ENCODE data around the gene KATNIP.

Gene KATNIP

GRCh38 chr16:27583634-27584033 lies 33.7 kb downstream of the KATNIP start:
- no peak overlapping the region for H3K18ac ChIP-seq (ENCODE audit: low read depth in 1 of 2, low read length in 2 of 2)
- no peak overlapping the region for H4K8ac ChIP-seq (ENCODE audit: low read length)
- 94% methylated on average over 1 of the region's 1 CpG for WGBS
- no peak overlapping the region for H4K91ac ChIP-seq (ENCODE audit: low read length)
- no peak overlapping the region for H2AK5ac ChIP-seq (ENCODE audit: low read length, severe bottlenecking)
- no peak overlapping the region for H3K9ac ChIP-seq (ENCODE audit: low read length)
- no peak overlapping the region for H2BK12ac ChIP-seq (ENCODE audit: low read length in 2 of 2)
- H3K14ac ChIP-seq (ENCODE audit: low read length in 2 of 2) = no peak overlapping the region
- H3K9me3 ChIP-seq (ENCODE audit: control insufficient read depth, low read length) = peaks cover 6% of the 10 kb centered on the region
- H3K4me2 ChIP-seq (ENCODE audit: low read length, poor library complexity, severe bottlenecking) = no peak overlapping the region
- no peak overlapping the region for H3K4ac ChIP-seq (ENCODE audit: low read depth in 1 of 2, low read length in 2 of 2)
- H3K23ac ChIP-seq (ENCODE audit: low read length in 2 of 2) = no peak overlapping the region
- H3K4me3 ChIP-seq (ENCODE audit: insufficient read depth in 1 of 2, low read depth in 1 of 2, low read length in 2 of 2) = no peak overlapping the region
- H2BK15ac ChIP-seq (ENCODE audit: low read depth, poor library complexity, severe bottlenecking) = no peak overlapping the region
- no peak overlapping the region for H3K27ac ChIP-seq (ENCODE audit: low read length, poor library complexity, severe bottlenecking)
- H2BK120ac ChIP-seq (ENCODE audit: low read depth, low read length) = no peak overlapping the region
- no peak for DNase-seq
- no peak overlapping the region for H2AFZ ChIP-seq (ENCODE audit: low read depth, low read length)
- H3K36me3 ChIP-seq (ENCODE audit: control insufficient read depth in 1 of 2, insufficient read depth in 2 of 2, low read depth in 1 of 2, low read length in 2 of 2) = peaks cover 3 to 25% of the 10 kb centered on the region in 2 experiments
- H3K27me3 ChIP-seq (ENCODE audit: control insufficient read depth in 1 of 2, insufficient read depth in 1 of 2, low read length in 2 of 2) = no peaks in the 10 kb centered on the region
- H3K79me1 ChIP-seq (replicated peaks; ENCODE audit: low read length, poor library complexity, severe bottlenecking) = peaks cover 12% of the 10 kb centered on the region
- H2BK5ac ChIP-seq (ENCODE audit: low read depth, low read length, poor library complexity, severe bottlenecking) = no peak overlapping the region
- peaks cover 11% of the 10 kb centered on the region for H3K4me1 ChIP-seq (ENCODE audit: control insufficient read depth, insufficient read depth, low read depth, low read length)

DNA sequence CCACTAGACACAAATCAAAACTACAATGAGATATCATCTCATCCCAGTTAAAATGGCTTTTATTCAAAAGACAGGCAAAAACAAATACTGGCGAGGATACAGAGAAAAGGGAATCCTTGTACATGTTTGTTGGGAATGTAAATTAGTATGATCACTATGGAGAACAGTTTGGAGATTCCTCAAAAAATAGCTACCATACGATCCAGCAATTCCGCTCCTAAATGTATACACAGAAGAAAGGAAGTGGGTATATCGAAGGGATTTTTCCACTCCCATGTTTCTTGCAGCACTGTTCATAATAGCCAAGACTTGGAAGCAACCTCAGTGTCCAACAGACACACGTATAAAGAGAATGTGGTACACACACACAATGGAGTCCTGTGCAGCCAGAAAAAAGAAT lies 35.3 kb downstream of the KATNIP start:
- no peak overlapping the region for H4K8ac ChIP-seq (ENCODE audit: low read length)
- no peak overlapping the region for H2AK5ac ChIP-seq (ENCODE audit: low read length, severe bottlenecking)
- no peak overlapping the region for H3K4me2 ChIP-seq (ENCODE audit: low read length, poor library complexity, severe bottlenecking)
- no peak overlapping the region for H3K27ac ChIP-seq (ENCODE audit: low read length, poor library complexity, severe bottlenecking)
- no peak overlapping the region for H2BK120ac ChIP-seq (ENCODE audit: low read depth, low read length)
- no peak overlapping the region for H2BK5ac ChIP-seq (ENCODE audit: low read depth, low read length, poor library complexity, severe bottlenecking)
- H2BK12ac ChIP-seq (ENCODE audit: low read length in 2 of 2) = no peak overlapping the region
- H3K36me3 ChIP-seq (ENCODE audit: control insufficient read depth in 1 of 2, insufficient read depth in 2 of 2, low read depth in 1 of 2, low read length in 2 of 2) = peaks cover 3 to 25% of the 10 kb centered on the region in 2 experiments
- no peak overlapping the region for H2BK15ac ChIP-seq (ENCODE audit: low read depth, poor library complexity, severe bottlenecking)
- H4K91ac ChIP-seq (ENCODE audit: low read length) = no peak overlapping the region
- H3K23ac ChIP-seq (ENCODE audit: low read length in 2 of 2) = no peak overlapping the region
- no peak overlapping the region for H3K18ac ChIP-seq (ENCODE audit: low read depth in 1 of 2, low read length in 2 of 2)
- peaks cover 13% of the 10 kb centered on the region for H3K79me1 ChIP-seq (replicated peaks; ENCODE audit: low read length, poor library complexity, severe bottlenecking)
- H3K14ac ChIP-seq (ENCODE audit: low read length in 2 of 2) = no peak overlapping the region
- H3K4me1 ChIP-seq (ENCODE audit: control insufficient read depth, insufficient read depth, low read depth, low read length) = no peaks in the 10 kb centered on the region
- peaks cover 11% of the 10 kb centered on the region for H3K9me3 ChIP-seq (ENCODE audit: control insufficient read depth, low read length)
- 96% methylated on average over 5 of the region's 5 CpGs for WGBS
- H3K4ac ChIP-seq (ENCODE audit: low read depth in 1 of 2, low read length in 2 of 2) = no peak overlapping the region
- no peak for DNase-seq
- H3K4me3 ChIP-seq (ENCODE audit: insufficient read depth in 1 of 2, low read depth in 1 of 2, low read length in 2 of 2) = no peak overlapping the region
- no peak overlapping the region for H2AFZ ChIP-seq (ENCODE audit: low read depth, low read length)
- H3K27me3 ChIP-seq (ENCODE audit: control insufficient read depth in 1 of 2, insufficient read depth in 1 of 2, low read length in 2 of 2) = no peaks in the 10 kb centered on the region
- H3K9ac ChIP-seq (ENCODE audit: low read length) = no peak overlapping the region

DNA sequence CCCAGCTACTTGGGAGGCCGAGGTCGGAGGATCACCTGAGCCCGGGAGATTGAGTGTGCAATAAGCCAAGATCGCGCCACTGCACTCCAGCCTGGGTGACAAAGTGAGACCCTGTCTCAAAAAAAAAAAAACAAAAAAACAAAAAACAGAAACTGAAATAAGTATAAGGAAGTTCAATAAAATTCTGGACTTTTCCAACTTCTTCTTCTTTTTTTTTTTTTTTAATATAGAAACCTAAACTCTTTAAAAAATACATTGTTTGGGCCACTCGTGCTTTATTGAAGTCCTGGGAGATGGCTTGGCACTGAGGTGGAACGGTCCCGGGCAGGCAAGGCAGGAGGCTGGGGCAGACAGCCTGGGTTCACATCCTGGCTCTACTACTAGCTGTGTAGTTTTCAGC lies 36.8 kb downstream of the KATNIP start:
- Histone ChIP-seq H3K4me1 (ENCODE audit: control insufficient read depth, insufficient read depth, low read depth, low read length) (no peaks in the 10 kb centered on the region), H2AK5ac (ENCODE audit: low read length, severe bottlenecking) (no peak overlapping the region), H3K27ac (ENCODE audit: low read length, poor library complexity, severe bottlenecking) (no peak overlapping the region), H3K23ac (ENCODE audit: low read length in 2 of 2) (no peak overlapping the region), H4K8ac (ENCODE audit: low read length) (no peak overlapping the region), H3K9ac (ENCODE audit: low read length) (no peak overlapping the region), H2BK15ac (ENCODE audit: low read depth, poor library complexity, severe bottlenecking) (no peak overlapping the region), H2BK5ac (ENCODE audit: low read depth, low read length, poor library complexity, severe bottlenecking) (no peak overlapping the region), H3K36me3 (ENCODE audit: control insufficient read depth in 1 of 2, insufficient read depth in 2 of 2, low read depth in 1 of 2, low read length in 2 of 2) (peaks cover 3 to 24% of the 10 kb centered on the region in 2 experiments), H3K14ac (ENCODE audit: low read length in 2 of 2) (no peak overlapping the region), H3K9me3 (ENCODE audit: control insufficient read depth, low read length) (peaks cover 11% of the 10 kb centered on the region), H3K4ac (ENCODE audit: low read depth in 1 of 2, low read length in 2 of 2) (no peak overlapping the region), H4K91ac (ENCODE audit: low read length) (no peak overlapping the region), H2AFZ (ENCODE audit: low read depth, low read length) (no peak overlapping the region), H2BK120ac (ENCODE audit: low read depth, low read length) (no peak overlapping the region), H3K79me1 (replicated peaks; ENCODE audit: low read length, poor library complexity, severe bottlenecking) (peaks cover 11% of the 10 kb centered on the region), H2BK12ac (ENCODE audit: low read length in 2 of 2) (no peak overlapping the region), H3K4me3 (ENCODE audit: insufficient read depth in 1 of 2, low read depth in 1 of 2, low read length in 2 of 2) (no peak overlapping the region), H3K4me2 (ENCODE audit: low read length, poor library complexity, severe bottlenecking) (no peak overlapping the region), H3K18ac (ENCODE audit: low read depth in 1 of 2, low read length in 2 of 2) (no peak overlapping the region), H3K27me3 (ENCODE audit: control insufficient read depth in 1 of 2, insufficient read depth in 1 of 2, low read length in 2 of 2) (no peaks in the 10 kb centered on the region)
- 94% methylated on average over 6 of the region's 8 CpGs for whole genome bisulfite sequencing
- DNase-seq = no peak

- H3K4me2 ChIP-seq (ENCODE audit: low read length, poor library complexity, severe bottlenecking) = no peak overlapping the region
- H2AFZ ChIP-seq (ENCODE audit: low read depth, low read length) = no peak overlapping the region
- H3K23ac ChIP-seq (ENCODE audit: low read length in 2 of 2) = no peak overlapping the region
- H3K27ac ChIP-seq (ENCODE audit: low read length, poor library complexity, severe bottlenecking) = no peak overlapping the region
- H2BK15ac ChIP-seq (ENCODE audit: low read depth, poor library complexity, severe bottlenecking) = no peak overlapping the region
- H2AK5ac ChIP-seq (ENCODE audit: low read length, severe bottlenecking) = no peak overlapping the region
- no peak overlapping the region for H3K4ac ChIP-seq (ENCODE audit: low read depth in 1 of 2, low read length in 2 of 2)
- no peak overlapping the region for H4K91ac ChIP-seq (ENCODE audit: low read length)
- no peak overlapping the region for H3K18ac ChIP-seq (ENCODE audit: low read depth in 1 of 2, low read length in 2 of 2)
- peaks cover 11% of the 10 kb centered on the region for H3K9me3 ChIP-seq (ENCODE audit: control insufficient read depth, low read length)
- no peak overlapping the region for H3K4me3 ChIP-seq (ENCODE audit: insufficient read depth in 1 of 2, low read depth in 1 of 2, low read length in 2 of 2)
- no peaks in the 10 kb centered on the region for H3K27me3 ChIP-seq (ENCODE audit: control insufficient read depth in 1 of 2, insufficient read depth in 1 of 2, low read length in 2 of 2)
- H2BK120ac ChIP-seq (ENCODE audit: low read depth, low read length) = no peak overlapping the region
- WGBS = 95% methylated on average over 2 of the region's 3 CpGs
- H3K79me1 ChIP-seq (replicated peaks; ENCODE audit: low read length, poor library complexity, severe bottlenecking) = peaks cover 11% of the 10 kb centered on the region
- no peaks in the 10 kb centered on the region for H3K4me1 ChIP-seq (ENCODE audit: control insufficient read depth, insufficient read depth, low read depth, low read length)
- H3K36me3 ChIP-seq (ENCODE audit: control insufficient read depth in 1 of 2, insufficient read depth in 2 of 2, low read depth in 1 of 2, low read length in 2 of 2) = peaks cover 3 to 14% of the 10 kb centered on the region in 2 experiments
- H2BK5ac ChIP-seq (ENCODE audit: low read depth, low read length, poor library complexity, severe bottlenecking) = no peak overlapping the region
- H2BK12ac ChIP-seq (ENCODE audit: low read length in 2 of 2) = no peak overlapping the region
- H4K8ac ChIP-seq (ENCODE audit: low read length) = no peak overlapping the region
- H3K9ac ChIP-seq (ENCODE audit: low read length) = no peak overlapping the region
- no peak for DNase-seq
- H3K14ac ChIP-seq (ENCODE audit: low read length in 2 of 2) = no peak overlapping the region
These were observed 38.1 kb downstream of the KATNIP start for GRCh38 chr16:27588057-27588456.
